Gastrocnemius medialis (tissue), 4 donors: ENCODE results near the gene ADAM19.

ENCODE experiments used
- POLR2A ChIP-seq, 2 donors: fragments of 450-650 bp; IDR thresholded peaks; one replicate each; pipeline ENCODE4 v1.6.1; 2017; ENCODE audit warnings: antibody characterized with exemption in 2 of 2, mild to moderate bottlenecking in 2 of 2, moderate library complexity in 2 of 2
- TF ChIP-seq, protein P1 (sequence below), 5 experiments: fragments of 450-650 bp in 3 of 5; fragments of 200-600 bp in 2 of 5; sonication (generic) in 2 of 5; IDR thresholded peaks in 4 of 5; conservative IDR thresholded peaks in 1 of 5; 1 replicate in 4 of 5; 2 replicates in 1 of 5; pipeline ENCODE4 v1.5.1; 2016 to 2019; ENCODE audit warnings: antibody characterized with exemption in 5 of 5, mild to moderate bottlenecking in 3 of 5, moderate library complexity in 3 of 5

GRCh38 chr5:157457391-157457790, 118.2 kb downstream of the ADAM19 start:
- TF ChIP-seq, protein P1, sequence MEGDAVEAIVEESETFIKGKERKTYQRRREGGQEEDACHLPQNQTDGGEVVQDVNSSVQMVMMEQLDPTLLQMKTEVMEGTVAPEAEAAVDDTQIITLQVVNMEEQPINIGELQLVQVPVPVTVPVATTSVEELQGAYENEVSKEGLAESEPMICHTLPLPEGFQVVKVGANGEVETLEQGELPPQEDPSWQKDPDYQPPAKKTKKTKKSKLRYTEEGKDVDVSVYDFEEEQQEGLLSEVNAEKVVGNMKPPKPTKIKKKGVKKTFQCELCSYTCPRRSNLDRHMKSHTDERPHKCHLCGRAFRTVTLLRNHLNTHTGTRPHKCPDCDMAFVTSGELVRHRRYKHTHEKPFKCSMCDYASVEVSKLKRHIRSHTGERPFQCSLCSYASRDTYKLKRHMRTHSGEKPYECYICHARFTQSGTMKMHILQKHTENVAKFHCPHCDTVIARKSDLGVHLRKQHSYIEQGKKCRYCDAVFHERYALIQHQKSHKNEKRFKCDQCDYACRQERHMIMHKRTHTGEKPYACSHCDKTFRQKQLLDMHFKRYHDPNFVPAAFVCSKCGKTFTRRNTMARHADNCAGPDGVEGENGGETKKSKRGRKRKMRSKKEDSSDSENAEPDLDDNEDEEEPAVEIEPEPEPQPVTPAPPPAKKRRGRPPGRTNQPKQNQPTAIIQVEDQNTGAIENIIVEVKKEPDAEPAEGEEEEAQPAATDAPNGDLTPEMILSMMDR (IDR thresholded peaks at IDR 0.05 in 4 of 5, conservative IDR thresholded peaks at IDR 0.05 in 1 of 5): no peak
- no peak for TF ChIP-seq POLR2A (IDR thresholded peaks at IDR 0.05)
